DMS153 treated with DMSO at 0.1 percent for 48 hours (cell line): ENCODE data around the gene ERFL.

ENCODE experiments used
- DNase-seq: peaks from one replicate; lab custom pipeline; 2025; ENCODE audit not compliant: unreplicated experiment; lab: John Stamatoyannopoulos, UW

Gene ERFL

GRCh38 chr19:41928221-41928683, at the start of gene ERFL:
ERFL (minus strand) TSS chr19:41928449; CDS start chr19:41912919, 15,530 bp downstream.
- no peak for DNase-seq

GRCh38 chr19:41977916-41978315, 49.7 kb upstream of the ERFL start:
- no peak for DNase-seq

- DNase-seq, result no peak
Measured at GRCh38 chr19:41974652-41975051, 46.4 kb upstream of the ERFL start.

- no peak for DNase-seq
Measured at GRCh38 chr19:41971363-41971762, 43.1 kb upstream of the ERFL start.

GRCh38 chr19:41969772-41970458, 41.7 kb upstream of the ERFL start:
- no peak for DNase-seq

- DNase-seq, result no peak
Measured at GRCh38 chr19:41968751-41969595, 40.7 kb upstream of the ERFL start.

GRCh38 chr19:41967054-41967783, 39.0 kb upstream of the ERFL start:
- DNase-seq, result no peak

GRCh38 chr19:41965106-41965505, 36.9 kb upstream of the ERFL start:
- no peak for DNase-seq

- no peak for DNase-seq
Measured at GRCh38 chr19:41960973-41961372, 32.7 kb upstream of the ERFL start.

GRCh38 chr19:41959056-41960053, 31.1 kb upstream of the ERFL start, which contains the start of gene RABAC1:
RABAC1 (minus strand) TSS chr19:41959321; CDS start chr19:41959292, 29 bp downstream.
- DNase-seq, result peak; percentile 85

GRCh38 chr19:41958367-41959055, 30.3 kb upstream of the ERFL start:
- peak; percentile 62 for DNase-seq

GRCh38 chr19:41957838-41958366, 29.7 kb upstream of the ERFL start:
- peak; percentile 72 for DNase-seq

GRCh38 chr19:41957161-41957837, 29.1 kb upstream of the ERFL start:
- DNase-seq, result no peak

GRCh38 chr19:41956621-41957020, 28.4 kb upstream of the ERFL start:
- DNase-seq, result no peak

GRCh38 chr19:41955521-41955920, 27.3 kb upstream of the ERFL start:
- DNase-seq, result no peak

- peak; percentile 17 for DNase-seq
Measured at GRCh38 chr19:41951686-41952172, 23.5 kb upstream of the ERFL start.

GRCh38 chr19:41947091-41947490, 18.8 kb upstream of the ERFL start:
- DNase-seq, result no peak

GRCh38 chr19:41945135-41945766, 17.0 kb upstream of the ERFL start:
- DNase-seq, result no peak
